Stimulated activated CD4-positive, alpha-beta T cell treated with anti-CD3 and anti-CD28 coated beads, Interleukin-1b, Interleukin-23, amount 100 ng/mL, for 24 hours (primary cell): Measurements from ENCODE around the gene SDF2L1.
"Not testable (repeated sequence)": the region's sequence is repeated elsewhere in the genome, so short reads cannot be mapped to it uniquely, and the experiment has no call there.

ENCODE experiments used
- DNase-seq, 4 experiments: peaks; one replicate each; pipeline ENCODE4 v3.0.0-alpha.2; 2020; ENCODE audit warnings: low read depth in 4 of 4, low spot score in 1 of 4

SDF2L1 gene

GRCh38 chr22:21660904-21661303 lies 18.8 kb downstream of the SDF2L1 start:
- no peak for DNase-seq

- DNase-seq: no peak
Measured at GRCh38 chr22:21661991-21662390, 19.9 kb downstream of the SDF2L1 start.

GRCh38 chr22:21663738-21664137 lies 21.6 kb downstream of the SDF2L1 start:
- no peak for DNase-seq

- no peak for DNase-seq
Measured at GRCh38 chr22:21665047-21665851, 23.1 kb downstream of the SDF2L1 start.

GRCh38 chr22:21666786-21667185 lies 24.7 kb downstream of the SDF2L1 start:
- DNase-seq: no peak

DNA sequence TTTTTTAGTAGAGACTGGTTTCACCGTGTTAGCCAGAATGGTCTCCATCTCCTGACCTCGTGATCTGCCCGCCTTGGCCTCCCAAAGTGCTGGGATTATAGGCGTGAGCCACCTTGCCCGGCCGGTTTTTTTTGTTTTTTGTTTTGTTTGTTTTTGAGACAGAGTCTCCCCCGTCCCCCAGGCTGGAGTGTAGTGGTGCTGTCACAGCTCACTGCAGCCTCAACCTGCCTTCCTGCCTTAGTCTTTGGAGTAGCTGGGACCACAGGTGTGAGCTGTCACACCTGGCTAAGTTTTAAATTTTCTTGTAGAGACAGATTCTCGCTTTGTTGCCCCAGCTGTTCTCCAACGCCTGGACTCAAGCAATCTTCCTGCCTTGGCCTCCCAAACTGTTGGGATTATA lies 26.9 kb downstream of the SDF2L1 start:
- no peak for DNase-seq

DNA sequence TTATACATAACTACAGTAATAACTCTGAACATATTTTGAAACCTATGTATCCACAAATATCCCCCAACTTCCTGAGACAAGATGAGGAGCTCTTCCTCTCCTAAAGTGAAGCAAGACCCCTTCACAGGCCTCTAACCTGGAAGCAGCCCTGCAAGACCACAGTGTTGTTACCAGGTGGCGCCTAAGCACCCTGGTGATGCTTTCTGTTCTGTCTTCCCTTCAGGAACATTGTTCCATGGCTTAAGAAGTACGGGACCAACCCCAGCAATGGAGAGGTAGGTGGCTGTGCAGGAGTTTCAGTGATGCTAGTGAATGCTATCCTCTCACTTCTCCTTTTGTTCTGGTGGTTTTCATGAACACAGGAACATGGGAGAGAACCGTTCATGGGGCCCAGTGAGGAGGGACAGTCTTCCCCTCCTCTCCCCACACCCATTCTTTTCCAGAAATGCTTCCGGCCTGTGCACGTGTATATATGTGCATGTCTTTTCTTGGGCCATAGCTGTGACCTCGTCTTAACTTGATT lies 30.1 kb downstream of the SDF2L1 start:
- no peak for DNase-seq

DNA sequence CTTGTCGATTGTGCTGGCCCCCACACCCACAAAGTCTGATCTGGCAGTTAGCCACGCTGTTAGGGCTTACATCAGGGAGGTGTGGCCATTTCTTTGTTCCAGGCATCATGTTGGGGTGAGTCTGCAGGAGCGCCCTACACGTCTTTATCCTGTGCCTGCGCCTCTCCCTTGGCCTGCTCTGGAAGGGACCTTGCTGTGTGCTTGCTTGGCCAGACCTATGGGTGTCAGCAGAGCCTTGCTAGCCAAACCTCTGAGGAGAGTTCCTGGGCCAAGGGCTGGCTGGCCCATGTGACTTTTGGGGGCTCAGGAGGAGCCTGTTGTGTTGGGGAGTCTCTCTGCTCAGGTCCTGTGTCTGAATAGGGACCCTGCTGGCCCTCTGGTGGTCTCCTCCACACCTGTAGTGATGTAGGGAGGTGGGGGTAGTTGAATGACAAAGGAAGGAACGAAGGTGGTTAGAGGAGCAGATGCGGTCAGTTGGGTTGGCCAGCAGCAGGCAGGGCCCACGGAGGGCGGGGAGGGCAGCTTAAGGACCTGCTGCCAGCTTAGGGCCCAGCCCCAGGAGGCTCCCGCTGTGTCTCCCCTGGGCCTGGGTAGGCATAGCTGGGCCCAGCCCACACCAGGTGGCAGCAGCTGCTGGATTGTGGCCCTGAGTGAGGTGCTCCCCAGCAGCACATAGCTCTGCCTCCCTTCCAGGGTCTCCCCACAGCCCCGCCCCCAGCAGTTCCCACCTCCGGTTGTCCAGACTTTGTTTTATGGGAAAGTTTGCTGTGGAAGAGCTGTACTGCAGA lies 31.6 kb downstream of the SDF2L1 start:
- DNase-seq: no peak

- no peak for DNase-seq
Measured at GRCh38 chr22:21674638-21675245, 32.6 kb downstream of the SDF2L1 start.

GRCh38 chr22:21677606-21678443 lies 35.7 kb downstream of the SDF2L1 start:
- no peak for DNase-seq

- DNase-seq: not testable (repeated sequence)
Measured at GRCh38 chr22:21678842-21679241, 36.7 kb downstream of the SDF2L1 start.

- no peak for DNase-seq
Measured at GRCh38 chr22:21679383-21679782, 37.3 kb downstream of the SDF2L1 start.

DNA sequence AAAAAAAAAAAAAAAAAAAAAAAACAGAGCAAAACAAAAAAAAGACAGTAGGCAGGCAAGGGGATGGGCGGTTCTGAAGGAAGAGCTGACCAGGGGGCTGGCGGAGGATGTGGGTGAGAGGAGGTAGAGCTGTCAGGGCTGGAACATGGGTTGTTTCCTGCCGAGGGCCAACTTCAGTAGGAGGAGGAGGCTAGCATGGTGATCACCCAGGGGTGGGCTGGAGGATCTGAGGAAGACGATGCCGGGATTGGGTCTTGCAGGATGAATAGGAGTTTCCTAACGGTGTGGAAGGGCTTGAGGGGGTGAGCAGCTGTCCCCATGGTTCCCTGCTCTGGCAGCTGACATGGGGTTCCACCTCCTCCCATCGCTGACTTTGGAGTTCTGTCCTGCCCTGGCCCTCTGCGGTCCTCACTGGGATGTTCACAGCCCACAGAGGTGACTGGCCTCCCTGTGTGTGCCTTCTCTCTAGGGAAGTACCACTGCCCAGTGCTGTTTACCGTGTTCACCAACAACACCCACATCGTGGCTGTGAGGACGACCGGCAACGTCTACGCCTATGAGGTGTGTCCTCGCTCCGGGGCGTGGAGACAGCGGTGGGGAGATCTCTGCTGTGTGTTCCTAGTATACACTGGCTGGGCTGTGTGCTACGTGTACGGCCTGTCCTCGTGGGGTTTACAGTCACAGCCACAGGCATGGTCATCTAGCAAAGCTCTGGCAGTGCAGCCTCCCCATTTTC lies 38.9 kb downstream of the SDF2L1 start:
- DNase-seq: no peak

- no peak for DNase-seq
Measured at GRCh38 chr22:21681566-21682370, 39.7 kb downstream of the SDF2L1 start.

GRCh38 chr22:21682385-21683175 lies 40.5 kb downstream of the SDF2L1 start:
- DNase-seq: no peak

DNA sequence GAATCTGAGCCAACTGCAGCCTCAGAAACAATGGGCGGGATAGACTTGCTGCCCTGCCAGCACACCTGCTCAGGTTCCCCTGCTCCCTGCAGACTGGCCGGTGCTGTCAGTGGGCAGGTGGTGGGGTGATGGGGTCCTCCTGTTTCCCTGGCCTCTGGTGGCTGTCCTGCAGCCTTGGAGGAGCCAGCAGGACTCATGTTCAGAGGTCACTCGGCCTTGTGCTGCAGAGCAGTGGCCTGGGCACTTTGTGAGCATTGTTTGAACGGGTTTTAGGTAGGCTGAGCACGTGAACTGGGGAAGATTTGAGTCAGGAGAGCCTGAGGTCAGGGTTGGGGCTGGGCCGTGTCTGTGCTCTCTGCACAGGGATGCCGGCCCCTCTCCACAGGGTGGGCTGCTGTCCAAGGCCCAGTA lies 41.3 kb downstream of the SDF2L1 start:
- DNase-seq: no peak

- DNase-seq: no peak
Measured at GRCh38 chr22:21684492-21685163, 42.5 kb downstream of the SDF2L1 start.

DNA sequence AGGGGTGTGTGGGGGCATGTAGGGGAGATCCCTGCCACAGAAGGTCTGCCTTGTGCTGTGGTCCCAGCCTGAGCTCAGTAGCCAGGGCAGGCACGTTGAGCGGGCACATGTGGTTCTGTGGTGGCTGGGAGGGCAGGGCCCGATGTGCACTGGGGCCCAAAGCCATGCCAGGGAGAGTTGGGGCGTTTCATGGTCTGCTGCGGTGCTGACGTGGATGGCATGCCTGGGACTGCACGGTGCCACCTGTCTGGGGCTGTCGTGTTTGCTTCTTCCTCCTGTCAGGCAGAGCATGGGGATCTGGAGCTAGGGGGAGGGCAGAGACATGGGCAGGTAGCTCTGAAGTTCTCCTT lies 43.0 kb downstream of the SDF2L1 start:
- DNase-seq: no peak
